Left lobe of liver (tissue), 2 donors: ENCODE measurements around the gene KRTAP22-1. TPM values are rescaled to one million over a fixed set of nuclear protein-coding genes. Genes with fewer than 3 reads are reported as not detected.

Experiments used
- ATAC-seq: fragments of 200-7000 bp; cut with Tn5 transposase; one replicate; pipeline ENCODE4 v1.9.1; 2020; ENCODE audit warnings: mild to moderate bottlenecking, moderate library complexity
- DNase-seq: peaks from one replicate; pipeline ENCODE4 v3.0.0-alpha.2; 2020; ENCODE audit warnings: low spot score
- total RNA-seq: library from RNA; stranded (reverse); gene quantifications from one replicate; pipeline ENCODE4 v1.2.1, GENCODE V29; 2021
- donor health status: DM: no; HTN: no; CAD: no; lungs with moderate emphysema.
- donor health status: DM: no; HTN: yes; CAD: no.

The KRTAP22-1 gene
- total RNA-seq, 1 donor from 2014 or later, result not detected

- ATAC-seq, result no peak
- DNase-seq, result no peak
Measured at GRCh38 chr21:30623362-30623761, 22.5 kb downstream of the KRTAP22-1 start.

- no peak for ATAC-seq
- no peak for DNase-seq
Measured at GRCh38 chr21:30625449-30626165, 24.7 kb downstream of the KRTAP22-1 start.

- DNase-seq (no peak), ATAC-seq (no peak)
Measured at GRCh38 chr21:30628109-30628508, 27.2 kb downstream of the KRTAP22-1 start.

- no peak for DNase-seq
- ATAC-seq, result no peak
Measured at GRCh38 chr21:30629200-30629599, 28.3 kb downstream of the KRTAP22-1 start.

DNA sequence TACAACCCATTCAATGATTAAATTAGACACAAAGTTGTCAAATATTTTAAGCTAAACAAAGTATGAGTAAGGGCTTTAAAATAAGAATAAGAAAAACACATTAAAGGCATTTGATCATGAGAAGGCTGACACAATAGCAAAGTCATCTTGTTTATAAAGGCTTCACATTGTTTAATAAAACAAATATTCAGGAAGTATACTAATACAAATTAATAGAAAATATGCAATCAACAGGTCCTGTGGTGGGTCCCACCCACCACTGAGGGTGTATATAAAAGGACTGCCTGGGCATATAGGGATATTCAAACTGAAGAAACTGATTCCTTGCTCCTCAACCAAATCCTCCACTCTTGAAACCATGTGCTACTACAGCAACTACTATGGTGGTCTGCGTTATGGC lies 34.0 kb downstream of the KRTAP22-1 start, which contains the start of gene KRTAP20-2:
Gene KRTAP20-2, plus strand, starts transcription at position 301 of the 400 bp plus-strand sequence. Its CDS starts 58 bp downstream, at position 359.
- no peak for DNase-seq
- no peak for ATAC-seq

DNA sequence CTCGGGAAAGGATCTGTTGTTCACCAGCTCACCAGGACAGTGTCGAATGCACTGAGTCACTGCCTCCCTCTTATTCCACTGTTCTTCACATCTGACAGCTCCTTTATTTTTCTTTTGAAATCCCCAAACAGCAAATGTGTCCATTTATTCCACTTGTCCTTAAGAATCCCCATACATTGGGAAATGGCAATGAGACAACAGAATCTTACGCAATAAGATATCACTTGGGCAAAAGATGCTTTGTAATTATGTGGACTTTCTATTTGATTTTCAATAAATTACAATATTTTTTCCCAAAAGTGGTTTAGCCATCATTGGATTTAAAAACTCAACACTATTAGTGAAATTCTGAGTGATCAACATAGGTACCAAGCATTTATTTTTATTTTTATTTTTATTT lies 37.8 kb downstream of the KRTAP22-1 start:
- DNase-seq, result no peak
- ATAC-seq, result no peak

- no peak for ATAC-seq
- DNase-seq, result no peak
Measured at GRCh38 chr21:30642564-30642963, 41.7 kb downstream of the KRTAP22-1 start, which contains the start of gene KRTAP20-3. TSS of gene KRTAP20-3 (plus strand) at chr21:30642864.

GRCh38 chr21:30646904-30647414 lies 46.1 kb downstream of the KRTAP22-1 start:
- no peak for ATAC-seq
- no peak for DNase-seq

Other genes with a start within 250 kb of the KRTAP22-1 start
- gene KRTAP13-2, start 228.8 kb upstream of the KRTAP22-1 start, total RNA-seq, result not detected
- gene KRTAP13-1, start 205.1 kb upstream of the KRTAP22-1 start, total RNA-seq, result not detected
- not detected for gene KRTAP13-3, start 175.2 kb upstream of the KRTAP22-1 start, total RNA-seq
- not detected for gene KRTAP13-4, start 170.9 kb upstream of the KRTAP22-1 start, total RNA-seq
- not detected for gene KRTAP15-1, start 160.8 kb upstream of the KRTAP22-1 start, total RNA-seq
- not detected for gene KRTAP19-1, start 120.7 kb upstream of the KRTAP22-1 start, total RNA-seq
- gene KRTAP19-2, start 113.7 kb upstream of the KRTAP22-1 start, total RNA-seq, result not detected
- gene KRTAP19-3, start 109.1 kb upstream of the KRTAP22-1 start, total RNA-seq, result not detected
- gene KRTAP19-4, start 103.9 kb upstream of the KRTAP22-1 start, total RNA-seq, result not detected
- not detected for gene KRTAP19-5, start 98.9 kb upstream of the KRTAP22-1 start, total RNA-seq
- gene KRTAP19-6, start 59.2 kb upstream of the KRTAP22-1 start, total RNA-seq, result not detected
- not detected for gene KRTAP19-7, start 39.8 kb upstream of the KRTAP22-1 start, total RNA-seq
- gene KRTAP22-2, start 10.7 kb upstream of the KRTAP22-1 start, total RNA-seq, result not detected
- not detected for gene KRTAP6-3, start 8.6 kb upstream of the KRTAP22-1 start, total RNA-seq
- not detected for gene KRTAP6-2, start 2.2 kb upstream of the KRTAP22-1 start, total RNA-seq
- not detected for gene KRTAP6-1, start 12.8 kb downstream of the KRTAP22-1 start, total RNA-seq
- gene KRTAP20-1, start 15.3 kb downstream of the KRTAP22-1 start, total RNA-seq, result not detected
- gene KRTAP20-4, start 19.5 kb downstream of the KRTAP22-1 start, total RNA-seq, result not detected
- gene KRTAP20-2, start 34.1 kb downstream of the KRTAP22-1 start, total RNA-seq, result not detected
- gene KRTAP20-3, start 41.8 kb downstream of the KRTAP22-1 start, total RNA-seq, result not detected
- gene KRTAP21-3, start 117.7 kb downstream of the KRTAP22-1 start, total RNA-seq, result not detected
- not detected for gene KRTAP21-2, start 146.2 kb downstream of the KRTAP22-1 start, total RNA-seq
- not detected for gene KRTAP21-1, start 154.3 kb downstream of the KRTAP22-1 start, total RNA-seq
- gene KRTAP8-1, start 212.2 kb downstream of the KRTAP22-1 start, total RNA-seq, result not detected
- gene KRTAP7-1, start 228.7 kb downstream of the KRTAP22-1 start, total RNA-seq, result not detected